Measurements from ENCODE around the gene UBE2I.
"Not testable (repeated sequence)": the region's sequence is repeated elsewhere in the genome, so short reads cannot be mapped to it uniquely, and the experiment has no call there.

The UBE2I gene

DNA sequence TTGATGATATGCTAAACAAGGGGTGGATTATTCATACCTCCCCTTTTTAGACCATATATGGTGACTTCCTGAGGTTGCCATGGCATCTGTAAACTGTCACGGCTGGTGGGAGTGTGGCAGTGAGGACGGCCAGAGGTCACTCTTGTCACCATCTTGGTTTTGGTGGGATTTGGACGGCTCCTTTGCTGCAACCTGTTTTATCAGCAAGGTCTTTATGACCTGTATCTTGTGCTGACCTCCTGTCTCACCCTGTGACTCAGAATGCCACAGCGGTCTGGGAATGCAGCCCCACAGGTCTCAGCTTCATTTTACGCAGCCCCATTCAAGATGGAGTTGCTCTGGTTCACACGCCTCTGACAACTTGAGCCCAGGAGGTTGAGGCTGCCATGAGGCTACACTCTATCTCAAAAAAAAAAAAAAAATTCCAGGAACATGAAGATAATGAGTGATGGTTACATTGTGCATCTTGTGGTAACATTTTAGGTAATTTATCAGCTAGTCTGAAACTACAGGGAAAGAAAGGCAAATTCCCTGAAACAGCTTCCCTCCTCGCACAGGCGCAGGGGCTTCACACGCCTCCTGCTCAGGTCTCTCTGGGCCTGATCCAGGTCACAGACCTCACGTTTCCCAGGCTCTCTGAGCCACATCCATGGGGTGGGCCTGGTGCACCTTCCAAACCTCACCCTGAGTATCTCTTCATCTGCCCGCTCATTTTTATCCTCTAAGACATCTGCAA lies 15.3 kb upstream of the UBE2I start:
- no peak for DNase-seq

DNA sequence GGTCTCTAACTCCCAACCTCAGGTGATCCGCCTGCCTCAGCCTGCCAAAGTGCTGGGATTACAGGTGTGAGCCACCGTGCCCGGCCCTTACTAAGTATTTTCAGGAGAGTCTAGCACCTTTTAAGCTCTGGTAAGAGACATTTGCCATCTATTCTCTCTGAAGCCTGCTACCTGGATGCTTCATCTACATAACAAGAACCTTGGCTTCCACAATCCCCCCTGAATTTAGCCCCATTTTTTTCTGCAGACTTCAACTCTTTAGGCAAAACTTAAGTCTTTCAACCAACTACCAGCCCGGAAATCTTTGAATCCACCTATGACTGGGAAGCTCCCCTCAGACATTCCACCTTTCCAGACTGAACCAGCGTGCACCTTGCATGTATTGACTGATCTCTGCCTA lies 14.0 kb upstream of the UBE2I start:
- no peak for DNase-seq

DNA sequence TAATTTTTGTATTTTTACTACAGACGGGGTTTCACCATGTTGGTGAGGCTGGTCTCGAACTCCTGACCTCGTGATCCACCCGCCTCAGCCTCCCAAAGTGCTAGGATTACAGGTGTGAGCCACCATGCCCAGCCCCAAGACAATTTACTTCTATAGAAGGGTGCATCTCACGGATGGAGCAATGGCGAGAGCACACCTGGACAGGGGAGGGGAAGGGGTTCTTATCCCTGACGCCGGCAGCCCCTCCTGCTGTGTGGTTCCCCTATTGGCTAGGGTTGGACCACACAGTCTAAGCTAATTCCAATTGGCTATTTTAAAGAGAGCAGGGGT lies 12.8 kb upstream of the UBE2I start:
- not testable (repeated sequence) for DNase-seq

DNA sequence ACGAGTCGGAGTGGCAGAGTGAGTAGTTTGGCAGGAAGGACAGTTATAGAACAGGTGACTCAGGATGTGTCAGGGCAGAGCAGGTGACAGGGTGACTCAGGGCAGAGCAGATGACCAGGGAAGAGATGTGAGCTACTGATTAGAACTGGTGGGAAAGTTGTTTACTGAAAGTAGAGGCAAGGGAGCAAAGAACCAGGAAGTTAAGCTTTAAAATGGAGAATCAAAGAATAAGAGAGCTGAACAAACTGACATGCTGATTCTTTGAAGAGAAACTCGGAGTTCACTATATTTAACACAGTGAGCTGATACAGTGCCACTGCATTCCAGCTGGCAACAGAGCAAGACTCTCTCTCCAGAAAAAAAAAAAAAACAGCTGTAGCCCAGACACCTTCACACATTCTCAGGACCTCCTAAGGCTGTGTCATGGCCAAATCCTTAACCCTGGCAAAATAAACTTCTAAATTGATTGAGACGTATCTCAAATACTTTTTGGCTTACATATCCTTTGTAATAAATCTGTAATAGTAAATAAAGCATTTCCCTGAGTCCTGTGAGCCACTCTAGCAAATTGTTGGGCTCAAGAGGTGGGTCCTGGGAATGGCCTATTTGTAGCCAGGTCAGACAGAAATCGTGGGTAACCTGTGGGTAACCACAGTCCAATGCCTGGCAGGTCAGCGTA lies 12.3 kb upstream of the UBE2I start:
- DNase-seq: peak; percentile 31

DNA sequence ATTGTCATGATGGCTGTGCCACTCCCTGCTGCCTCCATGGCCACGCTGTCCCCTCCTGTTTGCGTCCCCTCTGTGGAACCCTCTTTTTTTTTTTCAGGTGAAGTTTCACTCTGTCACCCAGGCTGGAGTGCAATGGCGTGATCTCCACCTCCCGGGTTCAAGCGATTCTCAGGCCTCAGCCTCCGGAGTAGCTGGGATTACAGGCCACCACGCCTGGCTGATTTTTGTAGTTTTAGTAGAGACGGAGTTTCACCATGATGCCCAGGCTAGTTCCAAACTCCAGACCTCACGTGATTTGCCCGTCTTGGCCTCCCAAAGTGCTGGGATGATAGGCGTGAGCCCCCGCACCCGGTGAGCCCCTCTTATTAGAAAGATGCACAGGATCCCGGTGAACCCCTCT lies 11.0 kb upstream of the UBE2I start:
- DNase-seq: no peak

DNA sequence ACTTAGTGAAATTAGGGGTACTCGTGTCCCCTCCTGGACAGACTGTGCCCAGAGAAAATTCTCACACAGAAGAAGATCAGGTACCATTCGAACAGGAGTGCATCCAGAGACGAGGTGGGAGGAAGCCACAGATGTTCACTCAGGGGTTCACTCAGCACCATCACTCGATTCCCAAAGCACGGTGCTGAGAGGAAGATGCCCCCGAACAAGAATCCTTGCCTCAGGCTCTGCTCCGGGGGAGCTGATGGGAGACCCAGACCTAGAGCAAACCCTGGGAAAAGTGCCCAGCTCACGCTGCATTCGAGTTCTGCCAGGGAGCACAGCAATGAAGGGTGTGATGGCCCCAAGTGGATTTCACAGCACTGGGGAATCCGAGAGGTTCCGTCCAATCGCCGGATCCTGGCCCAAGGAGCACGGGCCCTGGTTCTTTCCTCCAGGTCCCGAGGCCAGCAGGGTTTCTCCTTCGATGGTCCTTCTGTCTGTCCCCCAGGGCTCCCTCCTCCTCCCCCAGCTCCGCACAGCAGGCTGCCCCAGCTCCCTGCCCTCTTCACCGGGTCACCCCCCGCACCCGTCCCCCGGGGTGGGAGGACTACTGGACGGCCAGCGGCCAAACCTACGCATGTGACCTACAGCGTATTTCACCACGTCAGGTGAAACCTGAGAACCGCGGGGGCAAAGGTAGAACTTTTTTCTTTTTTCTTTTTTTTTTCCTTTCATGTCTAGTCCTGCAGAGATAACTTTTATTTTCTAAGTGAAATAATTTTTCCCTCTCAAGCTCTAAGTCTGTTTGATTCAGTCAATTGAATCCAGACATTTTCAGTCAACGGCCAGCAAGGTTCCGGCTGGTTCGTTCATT lies 10.2 kb upstream of the UBE2I start:
- no peak for DNase-seq

DNA sequence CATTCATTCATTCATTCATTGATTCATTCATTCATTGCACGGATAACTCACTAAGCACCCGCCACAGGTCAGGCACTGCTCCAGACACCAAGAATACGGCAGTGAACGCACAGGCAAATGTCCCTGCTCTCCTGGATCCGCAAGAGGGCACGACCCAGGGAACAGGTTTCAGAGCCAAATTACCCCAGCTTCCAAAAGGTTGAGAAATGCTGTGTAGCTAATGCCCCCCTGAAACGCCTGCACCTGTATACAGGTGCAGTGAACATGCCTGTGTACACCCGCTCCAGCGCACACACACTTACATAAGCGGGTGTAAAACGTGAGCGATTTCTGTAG lies 9.6 kb upstream of the UBE2I start:
- DNase-seq: no peak

DNA sequence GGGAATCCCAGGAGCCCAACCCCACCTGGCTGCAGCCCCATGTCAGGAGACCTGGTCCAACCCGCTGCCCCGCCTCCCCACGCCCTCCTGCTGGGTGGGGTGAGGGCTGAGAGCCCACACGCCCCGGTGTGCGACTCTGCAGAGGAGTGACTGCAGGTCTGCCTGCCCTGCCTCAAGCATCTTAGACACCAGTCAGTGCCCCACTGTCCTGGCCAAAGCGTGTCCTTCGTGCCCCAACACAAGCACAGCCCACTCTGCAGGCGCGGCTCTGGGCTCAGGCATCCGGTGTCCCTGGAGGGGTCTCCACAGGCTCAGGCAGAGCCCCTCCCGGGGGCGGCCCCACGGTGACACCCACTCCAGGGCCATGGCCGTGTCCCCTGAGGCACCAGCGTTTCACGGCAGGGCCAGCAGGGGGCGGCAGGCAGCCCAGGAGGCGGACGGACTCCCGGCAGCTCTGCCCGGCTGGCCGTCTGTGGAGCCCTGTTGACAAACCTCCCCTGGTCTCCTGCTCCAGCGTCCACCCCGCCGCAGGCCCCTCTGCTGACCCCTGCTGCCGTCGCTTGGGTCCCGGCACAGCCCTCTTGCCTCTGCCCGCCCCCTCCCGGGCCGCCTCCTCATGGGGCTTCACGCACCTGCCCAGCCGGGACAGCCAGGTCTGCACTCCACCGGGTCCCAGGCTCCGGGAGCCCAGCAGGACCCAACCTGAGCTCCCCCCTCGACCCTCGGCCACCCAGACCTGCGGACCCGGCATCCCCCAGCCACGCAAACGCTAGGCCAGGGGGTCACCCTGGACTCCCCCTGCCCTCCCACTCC lies 8.6 kb upstream of the UBE2I start:
- DNase-seq: peak; percentile 25

DNA sequence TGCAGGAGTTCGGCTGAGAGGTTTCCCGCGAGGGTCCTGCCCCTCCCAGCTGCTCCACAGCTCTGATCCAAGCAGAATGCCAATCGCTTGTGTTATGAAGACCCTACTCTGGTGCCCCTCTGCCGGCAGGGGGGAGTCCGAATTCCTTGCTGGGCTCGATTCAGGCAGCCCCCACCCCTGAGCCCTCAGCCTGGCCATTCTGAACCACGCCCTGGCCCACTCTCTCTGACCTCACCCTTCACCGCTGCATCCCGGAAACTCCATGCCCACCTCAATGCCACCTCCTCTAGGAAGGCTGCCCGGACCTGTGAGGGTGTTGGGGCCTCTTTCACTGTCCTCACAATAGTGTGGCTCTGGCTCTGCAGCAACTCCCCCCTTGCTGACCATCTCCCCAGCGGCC lies 7.9 kb upstream of the UBE2I start:
- DNase-seq: no peak

DNA sequence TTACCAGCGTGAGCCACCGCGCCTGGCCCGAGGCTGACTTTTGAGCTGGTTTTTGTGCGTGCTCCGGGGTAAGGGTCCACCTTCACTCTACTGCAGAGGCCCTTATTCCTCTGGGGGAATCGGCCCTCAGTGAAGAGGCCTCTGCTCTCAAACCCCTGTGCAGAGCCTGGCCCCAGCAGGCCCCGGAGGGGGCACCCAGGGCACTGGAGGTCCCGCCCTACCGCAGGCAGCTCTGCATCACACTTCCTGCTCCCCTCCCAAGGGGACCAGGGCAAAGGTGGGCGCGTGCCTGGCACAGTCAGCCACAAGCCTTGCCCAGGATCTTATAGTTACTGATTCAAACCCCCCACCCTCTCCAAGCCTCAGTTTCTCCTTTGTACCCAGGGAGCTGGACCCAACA lies 3.6 kb upstream of the UBE2I start:
- no peak for DNase-seq

DNA sequence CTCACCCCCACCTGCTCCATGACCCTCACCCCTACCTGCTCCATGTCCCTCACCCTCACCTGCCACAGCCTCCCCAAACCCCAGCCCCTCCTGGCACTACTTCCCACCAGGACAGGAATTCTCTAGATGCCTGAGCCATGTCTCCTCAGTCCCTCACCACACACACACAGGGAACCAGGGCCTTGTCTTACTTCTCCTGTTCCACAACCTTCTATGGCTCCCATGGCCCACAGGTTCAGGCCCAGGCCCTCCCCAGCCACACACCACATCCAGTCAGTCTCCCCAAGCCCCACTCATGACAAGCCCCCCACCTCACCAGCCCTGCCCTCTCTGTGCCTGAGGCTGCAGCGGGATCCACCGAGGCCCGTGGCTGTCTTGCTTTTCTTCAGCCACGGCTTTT lies 3.1 kb upstream of the UBE2I start:
- DNase-seq: no peak

DNA sequence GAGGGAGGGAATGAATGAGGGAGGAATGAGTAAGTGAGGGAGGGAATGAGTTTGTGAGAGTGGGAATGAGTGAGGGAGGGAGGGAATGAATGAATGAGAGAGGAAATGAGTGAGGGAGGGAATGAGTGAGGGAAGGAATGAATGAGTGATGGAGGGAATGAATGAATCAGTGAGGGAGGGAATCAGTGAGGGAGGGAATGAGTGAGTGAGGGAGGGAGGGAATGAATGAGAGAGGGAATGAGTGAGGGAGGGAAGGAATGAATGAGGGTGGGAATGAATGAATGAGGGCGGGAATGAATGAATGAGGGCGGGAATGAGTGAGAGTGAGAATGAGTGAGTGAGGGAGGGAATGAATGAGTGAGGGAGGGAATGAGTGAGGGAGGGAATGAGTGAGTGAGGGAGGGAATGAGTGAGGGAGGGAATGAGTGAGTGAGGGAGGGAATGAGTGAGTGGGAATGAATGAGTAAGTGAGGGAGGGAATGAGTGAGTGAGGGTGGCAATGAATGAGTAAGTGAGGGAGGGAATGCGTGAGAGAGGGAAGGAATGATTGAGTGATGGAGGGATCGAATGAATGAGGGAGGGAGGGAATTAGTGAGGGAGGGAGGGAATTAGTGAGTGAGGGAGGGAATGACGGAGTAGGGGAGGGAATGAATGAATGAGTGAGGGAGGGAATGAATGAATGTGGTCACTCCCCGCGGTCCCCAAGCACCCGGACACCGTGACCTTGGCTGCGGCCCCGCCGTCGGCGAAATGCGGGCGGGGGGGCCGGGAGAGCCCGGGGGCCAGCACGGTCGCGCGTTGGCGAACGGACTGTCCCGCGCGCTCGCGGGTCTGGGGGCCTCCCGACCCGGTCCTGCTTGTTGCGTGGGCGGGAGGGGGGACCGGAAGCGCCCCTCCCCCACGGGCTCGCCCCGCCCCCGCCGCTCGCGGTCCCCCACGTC lies 1.1 kb upstream of the UBE2I start:
- DNase-seq: no peak

DNA sequence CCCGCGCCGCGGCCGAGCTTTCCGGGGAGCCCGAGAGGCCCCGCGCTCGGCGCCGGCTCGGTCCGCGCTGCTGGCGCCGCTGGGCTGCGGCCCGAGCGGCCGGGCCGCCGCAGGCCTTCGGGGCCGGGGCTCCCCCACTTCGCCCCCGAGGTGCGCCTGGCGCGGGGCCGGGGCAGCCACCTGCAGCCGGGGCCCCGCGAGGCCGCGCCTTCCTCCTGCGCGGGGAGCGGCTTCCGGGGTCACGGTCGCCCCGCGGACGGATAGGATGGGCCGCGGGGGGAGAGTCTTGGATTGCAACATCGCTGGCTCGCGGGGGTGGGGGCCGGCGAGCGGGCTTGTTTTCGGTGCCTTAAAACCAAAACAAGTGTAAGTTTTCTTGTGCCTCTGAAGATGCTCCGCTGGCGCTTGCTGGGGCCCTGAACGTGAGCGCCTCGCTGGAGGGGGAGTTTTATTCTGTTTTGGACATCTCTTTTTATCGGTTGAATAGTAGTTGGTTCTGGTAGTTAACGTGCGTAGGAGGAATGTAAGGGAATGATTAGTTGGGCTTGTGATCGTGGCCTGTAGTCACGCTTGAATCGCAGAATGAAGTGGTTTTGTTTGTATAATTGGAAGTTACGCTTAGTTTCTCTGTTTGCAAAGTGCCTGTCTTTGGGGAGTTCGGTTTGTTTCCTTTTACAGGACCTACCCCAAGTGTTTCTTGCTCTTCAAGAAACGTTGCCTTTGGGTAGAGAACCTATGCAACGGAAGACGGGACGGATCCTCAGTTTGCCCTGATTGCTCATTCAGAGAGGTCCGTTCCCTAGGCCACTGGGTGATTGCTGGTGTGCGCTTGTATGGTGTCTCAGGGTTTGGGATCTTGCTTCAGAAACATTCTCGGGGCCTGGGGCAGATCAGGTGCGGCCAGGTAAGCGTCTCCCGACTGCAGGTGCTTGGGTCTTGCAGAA lies 724 bp downstream of the UBE2I start:
- peak; percentile 40 for DNase-seq

DNA sequence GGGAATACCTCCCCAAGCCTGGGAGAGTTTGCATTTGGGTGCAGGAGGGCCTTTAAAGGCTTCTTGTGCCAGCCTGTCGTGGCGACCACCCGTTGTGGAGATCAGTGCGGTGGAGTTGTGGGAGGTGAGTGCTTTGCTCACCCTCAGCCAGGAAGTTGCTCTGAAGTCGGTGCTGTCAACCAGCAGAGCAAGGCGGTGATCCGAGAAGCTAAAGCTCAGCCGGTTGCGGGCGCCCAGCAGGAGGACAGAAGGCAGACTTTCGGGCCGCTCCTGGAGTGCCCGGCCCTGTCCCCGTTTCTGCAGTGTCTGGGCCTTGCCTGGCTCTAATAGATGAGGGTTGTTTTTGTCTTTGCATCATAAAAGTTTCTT lies 1.4 kb downstream of the UBE2I start:
- DNase-seq: no peak

DNA sequence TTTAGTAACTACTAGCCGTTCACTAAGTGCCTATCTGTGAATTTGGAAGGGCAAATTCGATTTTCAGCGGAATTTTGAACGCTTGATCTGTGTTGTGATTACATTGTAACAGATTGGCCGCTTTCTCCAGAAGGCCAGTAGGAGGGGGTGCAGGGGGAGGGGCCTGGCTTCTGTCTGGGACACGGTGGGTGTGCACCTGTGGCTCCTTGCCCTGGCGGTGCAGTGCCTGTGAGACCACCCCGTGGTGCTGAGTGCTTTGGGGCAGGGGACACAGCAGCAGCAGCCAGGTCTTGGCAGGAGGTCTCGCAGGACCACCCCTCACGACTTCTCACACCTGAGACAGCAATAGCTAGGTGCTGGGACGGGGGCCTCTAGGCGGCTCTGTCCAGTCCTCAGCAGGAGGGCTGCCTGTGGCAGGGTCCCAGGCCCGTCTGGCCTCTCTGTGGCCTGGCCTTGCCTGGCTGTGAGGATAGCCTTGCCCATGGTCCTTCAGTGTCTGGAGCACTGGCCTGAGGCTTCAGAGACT lies 1.8 kb downstream of the UBE2I start:
- no peak for DNase-seq

DNA sequence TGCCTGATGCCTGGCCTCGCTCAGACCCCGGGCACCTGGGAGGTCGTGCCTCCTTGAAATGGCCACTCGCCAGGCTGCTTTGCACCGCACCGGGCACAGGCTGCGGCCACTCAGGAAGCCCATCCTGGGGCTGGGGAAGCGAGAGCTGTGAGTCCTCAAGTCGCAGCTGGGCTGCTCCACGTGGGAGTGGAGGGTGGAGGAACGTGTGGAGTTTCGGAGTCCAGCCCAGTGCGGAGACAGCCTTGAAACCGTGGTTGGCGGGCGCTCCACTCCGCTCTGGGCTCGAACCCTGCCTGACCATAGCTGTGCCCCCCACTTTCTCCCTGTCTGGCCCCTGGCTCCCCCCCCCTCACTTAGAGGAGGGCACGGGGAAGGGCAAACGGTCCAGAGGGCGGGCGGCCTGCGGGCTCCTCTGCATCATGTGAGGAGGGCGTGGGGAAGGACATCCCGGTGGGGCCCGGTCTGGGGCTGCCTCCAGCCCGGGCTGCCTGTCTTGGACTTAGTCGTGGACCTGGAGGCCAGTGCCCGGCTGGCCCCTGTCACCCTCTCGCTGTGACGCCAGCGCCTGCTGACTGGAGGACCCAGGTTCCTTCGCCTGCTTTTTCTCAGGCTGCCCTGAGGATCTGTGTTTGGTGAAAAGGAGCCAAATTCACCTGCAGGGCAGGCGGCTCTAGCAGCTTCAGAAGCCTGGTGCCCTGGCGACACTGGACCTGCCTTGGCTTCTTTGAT lies 2.5 kb downstream of the UBE2I start:
- no peak for DNase-seq

DNA sequence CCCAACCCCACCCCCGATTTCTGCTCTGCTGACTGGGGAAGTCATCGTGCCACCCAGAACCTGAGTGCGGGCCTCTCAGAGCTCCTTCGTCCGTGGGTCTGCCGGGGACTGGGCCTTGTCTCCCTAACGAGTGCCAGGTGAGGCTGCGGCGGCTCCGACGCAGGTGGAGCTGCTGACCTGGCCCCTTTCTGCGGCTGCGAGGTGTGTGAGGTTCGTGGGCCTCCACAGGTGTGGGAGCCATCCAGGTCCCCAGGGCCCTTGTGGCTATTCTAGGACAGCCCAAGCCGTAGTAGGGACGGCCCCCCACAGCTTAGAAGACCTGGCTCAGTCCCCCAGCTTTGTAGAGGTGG lies 3.0 kb downstream of the UBE2I start:
- DNase-seq: no peak

DNA sequence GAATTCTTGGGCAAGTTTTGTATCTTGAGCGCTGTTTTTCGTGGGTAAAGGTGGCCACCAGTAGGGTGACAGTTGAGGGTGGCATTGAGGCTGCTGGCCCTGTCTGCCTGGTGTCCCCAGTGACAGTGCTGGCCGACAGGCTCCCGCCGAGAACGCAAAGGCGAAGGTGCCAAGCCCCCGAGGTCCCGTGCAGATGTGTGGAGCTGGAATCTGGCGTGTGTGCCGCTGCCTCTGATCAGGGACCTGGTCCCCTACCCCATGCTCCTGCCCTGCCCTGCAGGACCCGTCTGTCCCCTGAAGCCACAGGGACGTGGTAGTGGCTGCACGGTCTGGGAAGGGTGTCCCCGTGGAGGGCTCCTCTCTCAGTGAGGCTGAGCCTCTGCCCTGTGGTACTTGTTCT lies 3.5 kb downstream of the UBE2I start:
- DNase-seq: no peak

DNA sequence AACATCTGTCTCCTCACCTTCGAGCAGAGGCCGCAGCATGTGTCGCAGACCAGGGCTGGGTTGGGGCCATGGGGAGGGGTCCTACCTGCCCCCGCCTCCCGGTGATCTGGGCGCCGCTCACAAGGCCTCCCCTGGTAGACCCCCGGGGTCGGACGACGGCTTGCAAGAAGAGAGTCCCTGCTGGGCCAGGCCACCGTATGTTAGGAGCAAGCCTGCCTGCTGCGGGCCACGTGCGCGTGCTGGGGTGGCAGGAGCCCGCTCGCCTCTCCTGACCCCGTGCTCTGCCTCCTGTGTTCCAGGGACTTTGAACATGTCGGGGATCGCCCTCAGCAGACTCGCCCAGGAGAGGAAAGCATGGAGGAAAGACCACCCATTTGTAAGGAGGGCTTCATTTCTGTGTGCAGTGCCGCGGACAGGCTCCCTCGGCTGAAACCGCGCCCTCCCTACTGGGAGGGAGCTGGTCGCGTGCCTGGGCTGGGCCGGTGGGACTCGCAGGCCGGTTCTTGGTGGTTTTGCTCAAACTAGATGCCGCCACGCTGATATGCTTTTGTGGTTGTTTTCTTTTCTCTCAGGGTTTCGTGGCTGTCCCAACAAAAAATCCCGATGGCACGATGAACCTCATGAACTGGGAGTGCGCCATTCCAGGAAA lies 4.4 kb downstream of the UBE2I start:
- DNase-seq: no peak

Measured in fibroblast of skin of right biceps (primary cell).